ENCODE results near the gene VAV2.

DNA sequence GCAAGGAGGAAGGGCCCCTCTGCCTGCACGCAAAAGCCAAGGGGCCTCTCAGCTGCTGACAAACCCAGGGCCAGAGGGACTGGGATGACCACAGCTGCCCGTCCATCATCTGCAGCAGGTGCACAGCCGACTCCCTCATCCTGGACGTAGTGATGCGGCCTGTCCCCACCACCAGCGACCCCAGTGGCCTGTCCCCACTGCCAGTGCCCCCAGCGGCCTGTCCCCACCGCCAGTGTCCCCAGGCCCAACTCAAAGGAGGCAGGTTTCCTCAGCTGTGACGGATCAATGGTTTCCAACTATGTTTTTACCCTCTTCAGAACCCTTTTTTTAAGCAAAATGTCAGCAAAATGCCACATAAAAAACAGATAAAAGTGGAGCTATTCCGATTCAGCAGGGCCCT, 62.5 kb downstream of the VAV2 start:
- no peak for TF ChIP-seq CEBPB (IDR thresholded peaks at IDR 0.05)
- no peak for TF ChIP-seq NFIC (IDR thresholded peaks at IDR 0.05)
- TF ChIP-seq RAD21 (IDR thresholded peaks at IDR 0.05; ENCODE audit: low read depth) = no peak
- TF ChIP-seq EP300 (IDR thresholded peaks at IDR 0.05; ENCODE audit: borderline replicate concordance) = no peak
- TF ChIP-seq USF1 (IDR thresholded peaks at IDR 0.05) = no peak
- TF ChIP-seq YY1 (IDR thresholded peaks at IDR 0.05; ENCODE audit: low read depth) = no peak
- TF ChIP-seq, protein P1, sequence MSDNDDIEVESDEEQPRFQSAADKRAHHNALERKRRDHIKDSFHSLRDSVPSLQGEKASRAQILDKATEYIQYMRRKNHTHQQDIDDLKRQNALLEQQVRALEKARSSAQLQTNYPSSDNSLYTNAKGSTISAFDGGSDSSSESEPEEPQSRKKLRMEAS (IDR thresholded peaks at IDR 0.05) = no peak
- no peak for TF ChIP-seq TAF1 (IDR thresholded peaks at IDR 0.05; ENCODE audit: low read depth)
- TF ChIP-seq REST (IDR thresholded peaks at IDR 0.05; ENCODE audit: low read depth) = no peak
- TF ChIP-seq TEAD4 (IDR thresholded peaks at IDR 0.05) = no peak
- no peak for TF ChIP-seq FOXM1 (IDR thresholded peaks at IDR 0.05; ENCODE audit: borderline replicate concordance, low read depth)
- no peak for TF ChIP-seq EGR1 (IDR thresholded peaks at IDR 0.05)
- TF ChIP-seq ZBTB7A (IDR thresholded peaks at IDR 0.05; ENCODE audit: low read depth) = no peak
- TF ChIP-seq CREB1 (IDR thresholded peaks at IDR 0.05; ENCODE audit: low read depth) = no peak
